PC-3 (cell line): ENCODE data around the gene HECW1. TPM values are rescaled to one million over a fixed set of nuclear protein-coding genes. Genes with fewer than 3 reads are reported as not detected.
A peak's percentile ranks its signal among the peaks of the same experiment; 100 is the strongest.

Experiments
- ATAC-seq: fragments of 200-7000 bp; cut with Tn5 transposase; 2 replicates; pipeline ENCODE4 v1.9.1; 2020; ENCODE audit warnings: mild to moderate bottlenecking, moderate library complexity
- BruUV-seq: library from RNA; stranded (reverse); fragments of 400-500 nt; replicated peaks from 2 replicates; lab custom pipeline; 2021; lab: Mats Ljungman, UMichigan
- CTCF ChIA-PET: fragments of 300-600 bp; sonication (Branson Sonifier 250); formaldehyde crosslinking; loops from one replicate; lab custom pipeline; 2022; ENCODE audit warnings: antibody characterized with exemption; lab: Charles Lee
- POLR2A ChIA-PET: fragments of 300-600 bp; sonication (Branson Sonifier 250); formaldehyde crosslinking; loops from one replicate; lab custom pipeline; 2022; ENCODE audit warnings: antibody characterized with exemption; ENCODE audit not compliant: unreplicated experiment; lab: Charles Lee
- DNase-seq: peaks from one replicate; pipeline ENCODE4 v3.0.0-alpha.2; 2015
- H2AFZ ChIP-seq: fragments of 300-600 bp; sonication (generic); 2 replicates; pipeline ENCODE4 v1.6.0; 2016; ENCODE audit warnings: antibody characterized with exemption, low read length
- H3F3A ChIP-seq: fragments of 300-600 bp; sonication (generic); one replicate; pipeline ENCODE4 v1.6.0; 2017; ENCODE audit warnings: antibody characterized with exemption, low read length, control low read depth, mild to moderate bottlenecking; ENCODE audit not compliant: unreplicated experiment
- H3K27ac ChIP-seq: fragments of 300-600 bp; sonication (generic); 2 replicates; pipeline ENCODE4 v1.5.1; 2016; ENCODE audit warnings: mild to moderate bottlenecking, low read length
- H3K27me3 ChIP-seq: fragments of 300-600 bp; sonication (generic); 2 replicates; pipeline ENCODE4 v1.6.1; 2016; ENCODE audit warnings: low read length, mixed read lengths
- H3K36me3 ChIP-seq: fragments of 300-600 bp; sonication (generic); 2 replicates; pipeline ENCODE4 v1.6.1; 2016; ENCODE audit warnings: low read depth, mixed run types, low read length, mixed read lengths
- H3K4me1 ChIP-seq: fragments of 300-600 bp; sonication (generic); 2 replicates; pipeline ENCODE4 v1.5.1; 2016; ENCODE audit warnings: low read length; ENCODE audit not compliant: insufficient read depth
- H3K4me2 ChIP-seq: fragments of 300-600 bp; sonication (generic); 2 replicates; pipeline ENCODE4 v1.6.0; 2016; ENCODE audit warnings: low read length
- H3K4me3 ChIP-seq: fragments of 300-600 bp; sonication (generic); 2 replicates; pipeline ENCODE4 v1.5.1; 2016; ENCODE audit warnings: mild to moderate bottlenecking, low read length, mixed read lengths
- H3K79me2 ChIP-seq: fragments of 300-600 bp; sonication (generic); 2 replicates; pipeline ENCODE4 v1.6.1; 2017; ENCODE audit warnings: low read length, mixed read lengths
- H3K9ac ChIP-seq: fragments of 300-600 bp; sonication (generic); 2 replicates; pipeline ENCODE4 v1.6.0; 2016; ENCODE audit warnings: mild to moderate bottlenecking, low read length
- H3K9me2 ChIP-seq: fragments of 300-600 bp; sonication (generic); replicated peaks from 2 replicates; pipeline ENCODE4 v1.6.1; 2016; ENCODE audit warnings: mixed run types, low read length, mixed read lengths
- H3K9me3 ChIP-seq: fragments of 300-600 bp; sonication (generic); 2 replicates; pipeline ENCODE4 v1.6.1; 2016; ENCODE audit warnings: low read length, mixed read lengths
- H4K20me1 ChIP-seq: fragments of 300-600 bp; sonication (generic); 2 replicates; pipeline ENCODE4 v1.6.1; 2016; ENCODE audit warnings: low read length, mixed read lengths
- CTCF ChIP-seq: fragments of 300-600 bp; sonication (generic); conservative IDR thresholded peaks from 2 replicates; pipeline ENCODE4 v1.5.1; 2017; ENCODE audit warnings: antibody characterized with exemption, low read depth, mild to moderate bottlenecking, low read length
- EZH2 ChIP-seq: fragments of 300-600 bp; sonication (generic); IDR thresholded peaks from one replicate; pipeline ENCODE4 v1.6.1; 2017; ENCODE audit warnings: antibody characterized with exemption, mild to moderate bottlenecking, low read length; ENCODE audit not compliant: unreplicated experiment
- EZH2phosphoT487 ChIP-seq: fragments of 300-600 bp; sonication (generic); IDR thresholded peaks from 2 replicates; pipeline ENCODE4 v1.6.1; 2018; ENCODE audit warnings: mild to moderate bottlenecking, antibody characterized with exemption, low read length, borderline replicate concordance
- intact Hi-C: fragments of 100-400 bp; cut with micrococcal nuclease; formaldehyde crosslinking; loops from 2 replicates; pipeline ENCODE4 v1.9.0; 2023
- total RNA-seq: library from RNA; depleted of rRNA; stranded (reverse); fragments of >200 nt; gene quantifications from 2 replicates; pipeline ENCODE4 v1.2.3, GENCODE V29; 2014

Gene HECW1
- total RNA-seq, 1 experiment from 2014 or later = 3.0 TPM

GRCh38 chr7:43589133-43589478 lies 476.7 kb downstream of the HECW1 start:
- Histone ChIP-seq H3F3A (no peaks in the 10 kb centered on the region), H3K79me2 (peaks cover 100% of the 10 kb centered on the region), H3K4me1 (peaks cover 61% of the 10 kb centered on the region), H3K36me3 (0 out of 2 replicates have a peak, but pooled peaks cover 8% of the 10 kb centered on the region), H3K27ac (no peak overlapping the region), H3K4me3 (no peak overlapping the region), H2AFZ (no peak overlapping the region), H3K9me3 (no peaks in the 10 kb centered on the region), H4K20me1 (peaks cover 94% of the 10 kb centered on the region), H3K4me2 (no peak overlapping the region), H3K9ac (no peak overlapping the region), H3K9me2 (no peaks in the 10 kb centered on the region), H3K27me3 (no peaks in the 10 kb centered on the region)
- ATAC-seq (no peak), DNase-seq (no peak)
- CTCF ChIA-PET = no interaction called here
- intact Hi-C loops = no loop called here
- BruUV-seq = no TSS peak
- TF ChIP-seq EZH2phosphoT487 (no peak), EZH2 (no peak)
- POLR2A ChIA-PET = no interaction called here

GRCh38 chr7:43589728-43590127 lies 477.3 kb downstream of the HECW1 start:
- no peaks in the 10 kb centered on the region for H3K9me3 ChIP-seq
- H3K27ac ChIP-seq = no peak overlapping the region
- no peaks in the 10 kb centered on the region for H3K27me3 ChIP-seq
- no TSS peak for BruUV-seq
- no peak overlapping the region for H3K9ac ChIP-seq
- H3K79me2 ChIP-seq = peaks cover 100% of the 10 kb centered on the region
- no peaks in the 10 kb centered on the region for H3K9me2 ChIP-seq
- DNase-seq (no peak), ATAC-seq (no peak)
- TF ChIP-seq EZH2phosphoT487 = no peak
- TF ChIP-seq EZH2 = no peak
- TF ChIP-seq CTCF = no peak
- POLR2A ChIA-PET = no interaction called here
- H3K4me1 ChIP-seq = peaks cover 67% of the 10 kb centered on the region
- CTCF ChIA-PET = no interaction called here
- no peaks in the 10 kb centered on the region for H3F3A ChIP-seq
- peaks cover 94% of the 10 kb centered on the region for H4K20me1 ChIP-seq
- no peak overlapping the region for H2AFZ ChIP-seq
- intact Hi-C loops = no loop called here
- H3K4me3 ChIP-seq = no peak overlapping the region
- 0 out of 2 replicates have a peak, but pooled peaks cover 8% of the 10 kb centered on the region for H3K36me3 ChIP-seq
- no peak overlapping the region for H3K4me2 ChIP-seq

- TSS peak; percentile 37 for BruUV-seq
- no peak overlapping the region for H2AFZ ChIP-seq
- intact Hi-C loops = no loop called here
- peak overlapping the region; percentile 47 for H3K27ac ChIP-seq
- no peaks in the 10 kb centered on the region for H3K9me2 ChIP-seq
- peaks cover 75% of the 10 kb centered on the region for H3K4me1 ChIP-seq
- H3F3A ChIP-seq = no peaks in the 10 kb centered on the region
- H3K4me3 ChIP-seq = peak overlapping the region; percentile 1; the same call in 1 of the 2 replicates
- ATAC-seq (no peak), DNase-seq (no peak)
- ChIA-PET POLR2A (interaction anchor here (1.4 to 1.5 kb wide), 2 partner anchors 8 to 57 kb away, joined by 5 to 14 read pairs; partner anchors contain the start of gene STK17A), CTCF (no interaction called here)
- H4K20me1 ChIP-seq = peaks cover 94% of the 10 kb centered on the region
- no peak for TF ChIP-seq EZH2phosphoT487
- TF ChIP-seq CTCF = no peak
- no peak for TF ChIP-seq EZH2
- peaks cover 100% of the 10 kb centered on the region for H3K79me2 ChIP-seq
- no peak overlapping the region for H3K9ac ChIP-seq
- H3K9me3 ChIP-seq = no peaks in the 10 kb centered on the region
- H3K36me3 ChIP-seq = peaks cover 15% of the 10 kb centered on the region
- no peaks in the 10 kb centered on the region for H3K27me3 ChIP-seq
- peak overlapping the region; percentile 60 for H3K4me2 ChIP-seq
Measured at GRCh38 chr7:43590862-43591557, 478.6 kb downstream of the HECW1 start.
